Hepatocyte (in vitro differentiated cells): ENCODE data around the gene C12orf56.
"Not testable (repeated sequence)": the region's sequence is repeated elsewhere in the genome, so short reads cannot be mapped to it uniquely, and the experiment has no call there.

Experiments
- EZH2phosphoT487 ChIP-seq: fragments of 200-600 bp; sonication (generic); IDR thresholded peaks from one replicate; pipeline ENCODE4 v1.6.1; 2018; ENCODE audit warnings: antibody characterized with exemption, mild to moderate bottlenecking, low read depth, moderate library complexity; ENCODE audit not compliant: unreplicated experiment, severe bottlenecking
- TF ChIP-seq, protein P1 (sequence below): fragments of 200-600 bp; sonication (generic); IDR thresholded peaks from 2 replicates; pipeline ENCODE4 v1.5.1; 2016; ENCODE audit warnings: antibody characterized with exemption, mild to moderate bottlenecking; ENCODE audit not compliant: poor library complexity

GRCh38 chr12:64344631-64345030, 45.9 kb downstream of the C12orf56 start:
- not testable (repeated sequence) for TF ChIP-seq EZH2phosphoT487
- TF ChIP-seq, protein P1, sequence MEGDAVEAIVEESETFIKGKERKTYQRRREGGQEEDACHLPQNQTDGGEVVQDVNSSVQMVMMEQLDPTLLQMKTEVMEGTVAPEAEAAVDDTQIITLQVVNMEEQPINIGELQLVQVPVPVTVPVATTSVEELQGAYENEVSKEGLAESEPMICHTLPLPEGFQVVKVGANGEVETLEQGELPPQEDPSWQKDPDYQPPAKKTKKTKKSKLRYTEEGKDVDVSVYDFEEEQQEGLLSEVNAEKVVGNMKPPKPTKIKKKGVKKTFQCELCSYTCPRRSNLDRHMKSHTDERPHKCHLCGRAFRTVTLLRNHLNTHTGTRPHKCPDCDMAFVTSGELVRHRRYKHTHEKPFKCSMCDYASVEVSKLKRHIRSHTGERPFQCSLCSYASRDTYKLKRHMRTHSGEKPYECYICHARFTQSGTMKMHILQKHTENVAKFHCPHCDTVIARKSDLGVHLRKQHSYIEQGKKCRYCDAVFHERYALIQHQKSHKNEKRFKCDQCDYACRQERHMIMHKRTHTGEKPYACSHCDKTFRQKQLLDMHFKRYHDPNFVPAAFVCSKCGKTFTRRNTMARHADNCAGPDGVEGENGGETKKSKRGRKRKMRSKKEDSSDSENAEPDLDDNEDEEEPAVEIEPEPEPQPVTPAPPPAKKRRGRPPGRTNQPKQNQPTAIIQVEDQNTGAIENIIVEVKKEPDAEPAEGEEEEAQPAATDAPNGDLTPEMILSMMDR, result not testable (repeated sequence)
